Subcutaneous adipose tissue (tissue), 4 donors: ENCODE data around the gene CCM2L. TPM values are rescaled to one million over a fixed set of nuclear protein-coding genes. Genes with fewer than 3 reads are reported as not detected.

Experiments
- total RNA-seq, 4 donors: library from RNA; depleted of rRNA; stranded (reverse); fragments of >200 nt; gene quantifications; one replicate each; pipeline ENCODE4 v1.1.0, GENCODE V29; 2016
- TF ChIP-seq, protein P1 (sequence below): fragments of 450-650 bp; IDR thresholded peaks from one replicate; pipeline ENCODE4 v1.5.1; 2016; ENCODE audit warnings: low read depth, mild to moderate bottlenecking, control low read depth, antibody characterized with exemption, moderate library complexity

Gene CCM2L
- total RNA-seq, 4 donors from 2014 or later: 1.5 to 25.1 (median 4.4) TPM

DNA sequence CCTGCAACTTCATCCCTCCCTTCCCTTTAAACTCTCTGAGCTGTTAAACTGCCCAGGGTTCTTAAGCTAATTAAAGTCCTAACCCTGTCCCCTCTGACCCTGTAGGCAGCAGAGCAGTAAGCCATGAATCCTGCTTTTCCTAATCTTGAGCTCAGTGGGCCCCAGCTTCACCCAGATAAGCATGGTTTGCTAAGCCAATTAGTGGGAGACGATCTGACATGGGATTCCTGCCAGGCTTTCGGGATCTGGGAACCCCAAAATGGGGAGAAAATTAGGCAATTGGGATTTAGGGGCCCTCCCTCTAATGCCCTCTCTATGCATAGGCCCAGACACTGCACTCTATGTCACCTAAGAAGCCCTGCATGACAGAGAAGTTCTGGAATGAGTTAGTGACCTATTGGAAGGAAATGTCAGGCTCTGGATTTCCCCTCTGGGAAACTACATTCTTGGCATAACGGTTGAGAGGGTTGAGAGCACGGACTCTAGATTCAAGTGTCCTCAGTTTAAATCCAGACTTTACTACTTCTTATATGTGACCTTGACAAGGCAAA lies 37.7 kb upstream of the CCM2L start:
- TF ChIP-seq, protein P1, sequence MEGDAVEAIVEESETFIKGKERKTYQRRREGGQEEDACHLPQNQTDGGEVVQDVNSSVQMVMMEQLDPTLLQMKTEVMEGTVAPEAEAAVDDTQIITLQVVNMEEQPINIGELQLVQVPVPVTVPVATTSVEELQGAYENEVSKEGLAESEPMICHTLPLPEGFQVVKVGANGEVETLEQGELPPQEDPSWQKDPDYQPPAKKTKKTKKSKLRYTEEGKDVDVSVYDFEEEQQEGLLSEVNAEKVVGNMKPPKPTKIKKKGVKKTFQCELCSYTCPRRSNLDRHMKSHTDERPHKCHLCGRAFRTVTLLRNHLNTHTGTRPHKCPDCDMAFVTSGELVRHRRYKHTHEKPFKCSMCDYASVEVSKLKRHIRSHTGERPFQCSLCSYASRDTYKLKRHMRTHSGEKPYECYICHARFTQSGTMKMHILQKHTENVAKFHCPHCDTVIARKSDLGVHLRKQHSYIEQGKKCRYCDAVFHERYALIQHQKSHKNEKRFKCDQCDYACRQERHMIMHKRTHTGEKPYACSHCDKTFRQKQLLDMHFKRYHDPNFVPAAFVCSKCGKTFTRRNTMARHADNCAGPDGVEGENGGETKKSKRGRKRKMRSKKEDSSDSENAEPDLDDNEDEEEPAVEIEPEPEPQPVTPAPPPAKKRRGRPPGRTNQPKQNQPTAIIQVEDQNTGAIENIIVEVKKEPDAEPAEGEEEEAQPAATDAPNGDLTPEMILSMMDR: no peak

DNA sequence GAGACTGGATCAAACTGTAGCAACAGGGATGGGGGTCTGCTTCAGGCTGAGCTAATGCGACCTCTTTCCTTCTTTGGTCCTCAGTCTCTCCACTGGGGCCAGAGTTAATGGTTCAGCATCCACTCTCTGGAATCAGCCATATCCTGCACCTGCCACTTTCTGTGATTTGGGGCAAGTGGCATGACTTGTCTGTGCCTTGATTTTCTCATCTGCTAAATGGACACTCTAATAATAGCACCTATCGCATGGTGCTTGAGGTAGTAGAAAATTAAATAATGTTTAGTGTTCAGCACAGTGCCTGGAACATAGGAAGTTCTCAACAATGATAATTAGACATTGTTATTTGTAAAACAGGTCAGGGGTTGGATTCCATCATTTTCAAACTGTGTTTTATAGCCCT lies 35.9 kb upstream of the CCM2L start:
- TF ChIP-seq, protein P1: no peak

DNA sequence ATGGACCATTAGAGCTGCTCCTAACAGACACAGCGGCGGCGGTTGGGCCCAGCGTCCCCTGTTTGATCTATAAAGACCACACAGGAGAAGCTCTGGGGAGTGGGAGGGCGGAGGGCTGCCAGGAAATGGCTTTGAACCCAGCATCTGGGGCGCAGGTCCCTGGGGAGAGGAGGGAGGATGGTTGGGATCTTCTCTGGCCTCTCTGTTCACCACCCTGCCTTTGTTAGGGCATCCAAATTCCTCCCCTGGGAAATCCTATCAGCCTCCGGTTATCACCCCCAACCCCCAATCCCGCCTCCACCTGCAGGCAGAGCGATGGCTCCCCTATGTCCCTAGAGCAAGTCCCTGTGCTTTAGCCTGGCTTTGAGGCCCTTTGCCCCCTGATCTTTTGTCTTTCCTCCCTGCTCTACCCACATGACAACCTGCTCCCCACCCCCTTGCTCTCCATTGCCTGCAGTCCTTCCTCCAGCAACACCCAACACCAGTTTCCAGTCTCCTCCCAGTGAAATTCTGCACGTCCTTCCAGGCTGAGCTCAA lies 35.2 kb upstream of the CCM2L start:
- TF ChIP-seq, protein P1: no peak

DNA sequence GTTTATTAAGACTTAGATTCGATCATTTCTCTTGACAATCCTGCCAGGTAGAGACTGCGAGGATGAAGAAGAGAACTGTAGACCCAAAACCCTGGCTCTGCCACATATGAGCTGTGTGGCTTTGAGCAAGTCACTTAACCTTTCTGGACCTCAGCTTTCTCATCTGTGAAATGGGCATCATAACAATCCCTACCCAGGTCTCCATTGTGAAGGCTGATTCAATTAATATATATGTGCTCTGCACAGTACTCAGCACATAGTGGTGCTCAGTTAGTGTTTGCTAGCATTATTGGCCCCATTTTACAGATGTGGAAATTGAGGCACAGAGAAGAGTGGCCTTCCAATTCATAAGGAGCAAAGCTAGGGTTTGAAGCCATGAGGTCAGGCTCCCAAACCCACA lies 34.4 kb upstream of the CCM2L start:
- TF ChIP-seq, protein P1: no peak

DNA sequence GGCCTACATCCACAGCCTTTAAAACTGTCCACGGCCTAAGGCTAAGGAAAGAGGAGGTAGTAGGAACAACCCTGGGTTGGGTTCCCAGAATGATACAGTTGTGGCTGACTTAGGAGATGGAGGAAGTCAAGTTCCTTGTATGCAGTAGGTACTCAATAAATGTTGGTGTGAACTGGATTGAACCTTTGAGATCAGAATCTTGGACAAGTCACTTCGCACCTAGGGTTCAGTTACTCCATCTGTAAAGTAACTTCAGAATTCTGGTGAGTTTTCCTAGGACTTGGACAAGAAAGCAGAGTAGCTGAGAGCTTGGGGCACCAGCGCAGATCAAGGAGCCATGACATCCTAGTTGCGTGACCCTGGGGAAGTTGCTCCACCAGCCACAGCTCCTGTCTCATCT lies 33.2 kb upstream of the CCM2L start:
- TF ChIP-seq, protein P1: no peak

DNA sequence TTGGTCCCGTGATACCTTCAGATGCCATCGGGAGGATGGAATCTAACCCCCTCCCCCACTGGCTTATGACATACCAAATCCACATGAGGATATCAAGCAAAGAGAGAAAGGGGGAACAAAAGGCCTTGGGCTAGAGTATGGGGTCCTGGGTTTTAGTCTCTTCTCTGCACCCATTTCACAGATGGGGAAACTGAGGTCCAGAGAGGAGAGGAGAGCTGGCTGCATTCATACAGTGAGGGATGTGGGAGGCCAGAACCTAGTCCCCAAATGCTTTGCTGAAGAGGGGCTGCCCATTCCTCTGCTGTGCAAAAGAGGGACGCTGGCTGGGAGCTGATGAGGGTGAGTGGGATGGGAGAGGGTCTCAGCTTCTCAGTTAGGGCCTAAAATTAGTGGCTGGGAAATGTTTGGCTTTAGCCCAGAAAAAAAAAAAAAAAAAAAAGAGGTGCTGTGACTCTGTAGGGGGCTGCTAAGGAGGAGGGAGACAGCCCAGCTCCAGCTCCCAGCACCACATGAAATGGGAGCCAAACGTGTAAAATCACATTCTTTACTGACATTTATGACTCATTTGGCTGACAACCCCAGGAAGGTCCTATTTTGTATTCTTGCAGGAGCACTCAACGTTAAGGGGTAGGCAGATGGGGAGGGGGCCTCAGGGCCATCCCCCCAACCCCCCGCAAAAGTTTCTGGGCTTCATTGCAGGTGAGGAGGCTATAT lies 30.4 kb upstream of the CCM2L start:
- TF ChIP-seq, protein P1: no peak

DNA sequence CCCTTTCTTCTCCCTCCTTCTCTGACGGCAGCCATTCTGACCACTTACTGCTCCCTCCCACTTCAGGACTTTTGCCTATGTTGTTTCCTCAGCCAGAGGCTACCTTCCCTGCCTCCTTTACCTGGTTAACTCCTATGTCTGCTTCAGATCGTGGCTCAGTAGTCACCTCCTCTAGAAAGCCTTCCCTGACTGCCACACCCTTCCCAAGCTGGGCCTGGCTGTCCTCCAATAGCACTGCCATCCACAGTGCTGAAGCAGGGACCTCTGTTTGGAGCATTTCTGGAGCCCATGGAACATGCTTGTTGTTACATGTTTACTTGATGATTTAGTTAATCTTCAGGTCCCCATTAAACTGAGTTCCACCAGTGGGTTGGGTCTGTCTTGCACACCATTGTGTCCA lies 28.5 kb upstream of the CCM2L start:
- TF ChIP-seq, protein P1: no peak
